ENCODE data around the gene CTNNA2.

DNA sequence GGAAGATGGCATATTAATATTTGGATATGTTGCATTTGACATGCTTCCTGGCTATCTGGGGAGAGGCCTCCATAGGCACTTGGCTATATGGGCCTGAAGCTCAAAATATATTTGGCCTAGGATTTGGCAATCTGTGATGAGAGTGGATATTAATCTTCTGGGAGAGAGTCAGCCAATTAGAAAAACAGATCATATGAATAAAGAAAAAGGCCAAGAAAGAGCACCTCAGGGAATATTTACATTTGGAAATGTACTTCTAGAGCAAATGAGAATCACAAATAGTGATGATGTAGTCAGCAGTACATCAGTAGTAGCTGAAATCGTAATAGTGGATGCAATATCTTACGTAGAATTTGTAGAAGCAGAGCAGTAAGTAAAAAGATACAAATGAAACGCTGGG lies 277.0 kb downstream of the CTNNA2 start:
- TF ChIP-seq EGR1 (IDR thresholded peaks at IDR 0.05) (no peak), TEAD4 (IDR thresholded peaks at IDR 0.05) (no peak)
